GM23338 (cell line): Measurements from ENCODE around the gene IL36B. TPM values are rescaled to one million over a fixed set of nuclear protein-coding genes. Genes with fewer than 3 reads are reported as not detected.

Source experiments
- ATAC-seq: fragments of 200-7000 bp; cut with Tn5 transposase; 3 replicates; pipeline ENCODE4 v1.9.1; 2020
- DNase-seq: peaks from one replicate; pipeline ENCODE4 v3.0.0-alpha.2; 2015; ENCODE audit warnings: low spot score
- H2AFZ ChIP-seq: fragments of 200-600 bp; sonication (generic); 2 replicates; pipeline ENCODE4 v1.8.0; 2016; ENCODE audit warnings: antibody characterized with exemption, mild to moderate bottlenecking, moderate library complexity
- H3F3A ChIP-seq: fragments of 200-600 bp; sonication (generic); replicated peaks from 2 replicates; pipeline ENCODE4 v1.8.0; 2017; ENCODE audit warnings: antibody characterized with exemption, mixed run types, low read depth
- H3K27ac ChIP-seq: fragments of 200-600 bp; sonication (generic); 2 replicates; pipeline ENCODE4 v1.6.1; 2016; ENCODE audit warnings: low read depth
- H3K27me3 ChIP-seq: fragments of 200-600 bp; sonication (generic); 2 replicates; pipeline ENCODE4 v1.8.0; 2016; ENCODE audit warnings: mild to moderate bottlenecking, mixed run types, moderate library complexity; ENCODE audit not compliant: insufficient read depth
- H3K36me3 ChIP-seq: fragments of 200-600 bp; sonication (generic); 2 replicates; pipeline ENCODE4 v1.8.0; 2016; ENCODE audit warnings: mild to moderate bottlenecking; ENCODE audit not compliant: insufficient read depth
- H3K4me1 ChIP-seq: fragments of 200-600 bp; sonication (generic); 2 replicates; pipeline ENCODE4 v1.8.0; 2016; ENCODE audit warnings: mild to moderate bottlenecking, moderate library complexity; ENCODE audit not compliant: insufficient read depth
- H3K4me2 ChIP-seq: fragments of 200-600 bp; sonication (generic); 2 replicates; pipeline ENCODE4 v1.7.1; 2017; ENCODE audit warnings: mixed run types
- H3K4me3 ChIP-seq: fragments of 200-600 bp; sonication (generic); 2 replicates; pipeline ENCODE4 v1.6.1; 2016; ENCODE audit warnings: mixed run types
- H3K79me2 ChIP-seq: fragments of 200-600 bp; sonication (generic); replicated peaks from 2 replicates; pipeline ENCODE4 v1.8.0; 2017; ENCODE audit warnings: mild to moderate bottlenecking; ENCODE audit not compliant: insufficient read depth
- H3K9me2 ChIP-seq: fragments of 200-600 bp; sonication (generic); 2 replicates; pipeline ENCODE4 v1.8.0; 2017; ENCODE audit not compliant: insufficient read depth
- H4K20me1 ChIP-seq: fragments of 200-600 bp; sonication (generic); replicated peaks from 2 replicates; pipeline ENCODE4 v1.8.0; 2017; ENCODE audit warnings: mild to moderate bottlenecking; ENCODE audit not compliant: insufficient read depth
- H3K27ac Mint-ChIP-seq: 2 replicates; pipeline ENCODE4 v1.8.0; 2020; ENCODE audit warnings: inconsistent platforms, mild to moderate bottlenecking, moderate library complexity, mixed read lengths
- H3K27me3 Mint-ChIP-seq: 3 replicates; pipeline ENCODE4 v1.8.0; 2022; ENCODE audit warnings: low read depth, mild to moderate bottlenecking, moderate library complexity, mixed read lengths, inconsistent platforms; ENCODE audit not compliant: insufficient read depth, poor library complexity
- H3K36me3 Mint-ChIP-seq: 3 replicates; pipeline ENCODE4 v1.8.0; 2021; ENCODE audit warnings: low read depth, mild to moderate bottlenecking, inconsistent platforms, moderate library complexity, mixed read lengths
- H3K4me1 Mint-ChIP-seq: 3 replicates; pipeline ENCODE4 v1.8.0; 2020; ENCODE audit warnings: mild to moderate bottlenecking, inconsistent platforms, mixed read lengths
- H3K4me3 Mint-ChIP-seq: 3 replicates; pipeline ENCODE4 v1.8.0; 2021; ENCODE audit warnings: moderate library complexity, mild to moderate bottlenecking, inconsistent platforms, mixed read lengths
- H3K9me3 Mint-ChIP-seq: 3 replicates; pipeline ENCODE4 v1.8.0; 2020; ENCODE audit warnings: moderate library complexity, mild to moderate bottlenecking, inconsistent platforms, mixed read lengths
- CREB1 ChIP-seq: fragments of 250-450 bp; sonication (Bioruptor Pico); IDR thresholded peaks from 2 replicates; pipeline ENCODE4 v1.5.0; 2020; ENCODE audit warnings: low read depth, mild to moderate bottlenecking, moderate library complexity
- EZH2 ChIP-seq: fragments of 200-600 bp; sonication (generic); IDR thresholded peaks from one replicate; pipeline ENCODE4 v1.8.0; 2017; ENCODE audit warnings: antibody characterized with exemption, mild to moderate bottlenecking, low read depth; ENCODE audit not compliant: unreplicated experiment
- EZH2phosphoT487 ChIP-seq: fragments of 200-600 bp; sonication (generic); IDR thresholded peaks from one replicate; pipeline ENCODE4 v1.8.1; 2018; ENCODE audit warnings: antibody characterized with exemption; ENCODE audit not compliant: unreplicated experiment
- JUNB ChIP-seq: IDR thresholded peaks from one replicate; pipeline ENCODE4 v1.6.1; 2016; ENCODE audit warnings: antibody characterized with exemption; ENCODE audit not compliant: unreplicated experiment
- NANOG ChIP-seq: IDR thresholded peaks from 2 replicates; pipeline ENCODE4 v1.6.1; 2016; ENCODE audit warnings: antibody characterized with exemption, borderline replicate concordance
- POLR2AphosphoS5 ChIP-seq: IDR thresholded peaks from 2 replicates; pipeline ENCODE4 v1.6.1; 2016; ENCODE audit warnings: antibody characterized with exemption, low read depth
- REST ChIP-seq: IDR thresholded peaks from one replicate; pipeline ENCODE4 v1.6.1; 2018; ENCODE audit warnings: antibody characterized with exemption; ENCODE audit not compliant: unreplicated experiment
- STAT1 ChIP-seq: IDR thresholded peaks from one replicate; pipeline ENCODE4 v1.6.1; 2016; ENCODE audit warnings: antibody characterized with exemption; ENCODE audit not compliant: unreplicated experiment
- ZNF114 ChIP-seq: fragments of 250-450 bp; sonication (Bioruptor Pico); IDR thresholded peaks from 2 replicates; pipeline ENCODE4 v1.5.0; 2020; ENCODE audit warnings: mild to moderate bottlenecking, moderate library complexity
- ZNF331 ChIP-seq: fragments of 250-450 bp; sonication (Bioruptor Pico); IDR thresholded peaks from 2 replicates; pipeline ENCODE4 v1.5.0; 2020; ENCODE audit warnings: low read depth, mild to moderate bottlenecking, moderate library complexity
- polyA plus RNA-seq: library from polyadenylated mRNA; unstranded; fragments of >200 nt; fragmentation: Nextera tagmentation; extraction: Ambion mirVana; gene quantifications from 2 replicates; pipeline ENCODE4 v1.2.1, GENCODE V29; 2016
- total RNA-seq: library from RNA; depleted of rRNA; stranded (reverse); fragments of >200 nt; shearing (Covaris generic); gene quantifications from 2 replicates; pipeline ENCODE4 v1.2.3, GENCODE V29; 2014
- TF ChIP-seq, protein P1 (sequence below): IDR thresholded peaks from 2 replicates; pipeline ENCODE4 v1.6.1; 2016; ENCODE audit warnings: antibody characterized with exemption
- TF ChIP-seq, protein P2 (sequence below), 2 experiments: fragments of 200-600 bp in 1 of 2; sonication (generic) in 1 of 2; conservative IDR thresholded peaks; 2 replicates each; pipeline versions ENCODE4 v1.5.1 to v1.6.1; 2016 to 2017; ENCODE audit warnings: antibody characterized with exemption in 2 of 2, low read depth in 2 of 2, mild to moderate bottlenecking in 2 of 2, moderate library complexity in 1 of 2

The IL36B gene
- total and polyA plus RNA-seq, 2 experiments from 2014 or later: not detected

DNA sequence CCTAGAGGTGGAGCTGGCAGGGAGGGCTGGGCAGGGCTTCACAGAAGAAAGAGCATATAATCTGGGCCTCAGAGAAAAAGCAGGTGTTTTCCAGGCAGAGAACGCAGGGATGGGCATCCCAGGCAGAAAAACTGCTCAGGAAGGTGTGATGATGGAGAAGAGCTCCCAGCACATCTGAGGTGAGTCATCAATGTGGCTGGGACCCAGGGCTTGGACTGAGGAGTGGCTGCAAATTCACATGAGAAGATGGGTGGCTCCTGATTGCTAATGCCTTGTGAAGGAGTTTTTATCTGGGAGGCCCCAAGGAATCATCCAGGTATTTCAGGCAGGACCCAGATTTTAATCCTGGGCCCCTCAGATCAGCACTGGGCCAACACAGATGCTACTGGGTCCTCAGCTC, 25.3 kb upstream of the IL36B start:
- no peak for ATAC-seq
- H2AFZ ChIP-seq: no peak overlapping the region
- H3K9me3 Mint-ChIP-seq: no peaks in the 10 kb centered on the region
- H3K4me3 Mint-ChIP-seq: no peak overlapping the region
- H3K36me3 Mint-ChIP-seq: no peaks in the 10 kb centered on the region; the same call in 2 of the 3 replicates
- TF ChIP-seq JUNB (no peak), ZNF331 (CRISPR knock-in tag) (no peak), POLR2AphosphoS5 (no peak), EZH2phosphoT487 (no peak), ZNF114 (CRISPR knock-in tag) (no peak), EZH2 (no peak), NANOG (no peak), CREB1 (CRISPR knock-in tag) (no peak), REST (no peak), STAT1 (no peak)
- TF ChIP-seq, protein P1, sequence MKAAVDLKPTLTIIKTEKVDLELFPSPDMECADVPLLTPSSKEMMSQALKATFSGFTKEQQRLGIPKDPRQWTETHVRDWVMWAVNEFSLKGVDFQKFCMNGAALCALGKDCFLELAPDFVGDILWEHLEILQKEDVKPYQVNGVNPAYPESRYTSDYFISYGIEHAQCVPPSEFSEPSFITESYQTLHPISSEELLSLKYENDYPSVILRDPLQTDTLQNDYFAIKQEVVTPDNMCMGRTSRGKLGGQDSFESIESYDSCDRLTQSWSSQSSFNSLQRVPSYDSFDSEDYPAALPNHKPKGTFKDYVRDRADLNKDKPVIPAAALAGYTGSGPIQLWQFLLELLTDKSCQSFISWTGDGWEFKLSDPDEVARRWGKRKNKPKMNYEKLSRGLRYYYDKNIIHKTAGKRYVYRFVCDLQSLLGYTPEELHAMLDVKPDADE: no peak
- TF ChIP-seq, protein P2, sequence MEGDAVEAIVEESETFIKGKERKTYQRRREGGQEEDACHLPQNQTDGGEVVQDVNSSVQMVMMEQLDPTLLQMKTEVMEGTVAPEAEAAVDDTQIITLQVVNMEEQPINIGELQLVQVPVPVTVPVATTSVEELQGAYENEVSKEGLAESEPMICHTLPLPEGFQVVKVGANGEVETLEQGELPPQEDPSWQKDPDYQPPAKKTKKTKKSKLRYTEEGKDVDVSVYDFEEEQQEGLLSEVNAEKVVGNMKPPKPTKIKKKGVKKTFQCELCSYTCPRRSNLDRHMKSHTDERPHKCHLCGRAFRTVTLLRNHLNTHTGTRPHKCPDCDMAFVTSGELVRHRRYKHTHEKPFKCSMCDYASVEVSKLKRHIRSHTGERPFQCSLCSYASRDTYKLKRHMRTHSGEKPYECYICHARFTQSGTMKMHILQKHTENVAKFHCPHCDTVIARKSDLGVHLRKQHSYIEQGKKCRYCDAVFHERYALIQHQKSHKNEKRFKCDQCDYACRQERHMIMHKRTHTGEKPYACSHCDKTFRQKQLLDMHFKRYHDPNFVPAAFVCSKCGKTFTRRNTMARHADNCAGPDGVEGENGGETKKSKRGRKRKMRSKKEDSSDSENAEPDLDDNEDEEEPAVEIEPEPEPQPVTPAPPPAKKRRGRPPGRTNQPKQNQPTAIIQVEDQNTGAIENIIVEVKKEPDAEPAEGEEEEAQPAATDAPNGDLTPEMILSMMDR (conservative IDR thresholded peaks at IDR 0.05; ENCODE audit: low read depth in 2 of 2): no peak
- peaks cover 8% of the 10 kb centered on the region for H3K4me1 ChIP-seq
- H3K27me3 Mint-ChIP-seq: peaks cover 3% of the 10 kb centered on the region
- H3K27ac ChIP-seq: no peak overlapping the region
- H4K20me1 ChIP-seq: no peaks in the 10 kb centered on the region
- no peak overlapping the region for H3K27ac Mint-ChIP-seq
- H3K9me2 ChIP-seq: no peaks in the 10 kb centered on the region
- no peaks in the 10 kb centered on the region for H3K27me3 ChIP-seq
- no peaks in the 10 kb centered on the region for H3K36me3 ChIP-seq
- H3K79me2 ChIP-seq: no peaks in the 10 kb centered on the region
- H3K4me3 ChIP-seq: no peak overlapping the region
- no peaks in the 10 kb centered on the region for H3F3A ChIP-seq
- DNase-seq: no peak
- H3K4me2 ChIP-seq: no peak overlapping the region
- H3K4me1 Mint-ChIP-seq: peaks cover 4% of the 10 kb centered on the region; the same call in 2 of the 3 replicates
